ENCODE results near the gene ARHGEF11.

Gene ARHGEF11

GRCh38 chr1:157047062-157047410 lies 1.5 kb upstream of the ARHGEF11 start:
- no peak for DNase-seq

GRCh38 chr1:157044326-157044725 lies 1.2 kb downstream of the ARHGEF11 start:
- DNase-seq = no peak

- DNase-seq = no peak
Observed at GRCh38 chr1:157043685-157044084, 1.9 kb downstream of the ARHGEF11 start.

GRCh38 chr1:157042846-157043245 lies 2.7 kb downstream of the ARHGEF11 start:
- no peak for DNase-seq

- DNase-seq = no peak
Observed at GRCh38 chr1:157040802-157041201, 4.7 kb downstream of the ARHGEF11 start.

GRCh38 chr1:157035121-157035520 lies 10.4 kb downstream of the ARHGEF11 start:
- no peak for DNase-seq

GRCh38 chr1:157034137-157034800 lies 11.3 kb downstream of the ARHGEF11 start:
- DNase-seq = no peak

- no peak for DNase-seq
Observed at GRCh38 chr1:157033357-157033876, 12.1 kb downstream of the ARHGEF11 start.

- DNase-seq = no peak
Observed at GRCh38 chr1:157032303-157032702, 13.2 kb downstream of the ARHGEF11 start.

GRCh38 chr1:157030728-157031127 lies 14.8 kb downstream of the ARHGEF11 start:
- DNase-seq = no peak

GRCh38 chr1:157028674-157029073 lies 16.9 kb downstream of the ARHGEF11 start:
- no peak for DNase-seq

GRCh38 chr1:157025856-157026255 lies 19.7 kb downstream of the ARHGEF11 start:
- no peak for DNase-seq

- DNase-seq = no peak
Observed at GRCh38 chr1:157025385-157025784, 20.2 kb downstream of the ARHGEF11 start.

GRCh38 chr1:157021688-157022087 lies 23.9 kb downstream of the ARHGEF11 start:
- DNase-seq = no peak

- no peak for DNase-seq
Observed at GRCh38 chr1:157019457-157019856, 26.1 kb downstream of the ARHGEF11 start.

GRCh38 chr1:157011845-157012244 lies 33.7 kb downstream of the ARHGEF11 start:
- no peak for DNase-seq

GRCh38 chr1:157008502-157008901 lies 37.0 kb downstream of the ARHGEF11 start:
- DNase-seq = no peak

GRCh38 chr1:157007306-157007705 lies 38.2 kb downstream of the ARHGEF11 start:
- no peak for DNase-seq

GRCh38 chr1:157006676-157007075 lies 38.9 kb downstream of the ARHGEF11 start:
- no peak for DNase-seq

GRCh38 chr1:157005965-157006364 lies 39.6 kb downstream of the ARHGEF11 start:
- no peak for DNase-seq

- no peak for DNase-seq
Observed at GRCh38 chr1:157004806-157005205, 40.7 kb downstream of the ARHGEF11 start.

- DNase-seq = no peak
Observed at GRCh38 chr1:157004327-157004726, 41.2 kb downstream of the ARHGEF11 start.

GRCh38 chr1:157001304-157001703 lies 44.2 kb downstream of the ARHGEF11 start:
- no peak for DNase-seq

- DNase-seq = no peak
Observed at GRCh38 chr1:157000686-157001085, 44.9 kb downstream of the ARHGEF11 start.

Data from NCI-H774 (cell line).